Measurements from ENCODE around the gene HPN. TPM values are rescaled to one million over a fixed set of nuclear protein-coding genes. Genes with fewer than 3 reads are reported as not detected.
A peak's percentile ranks its signal among the peaks of the same experiment; 100 is the strongest.

Gene HPN
- total and polyA plus RNA-seq, 7 donors: 0.36 to 1.8 (median 0.66) TPM; not detected in 2

- WGBS, 2 donors: 90 to 92% methylated on average over 15 of the region's 15 CpGs
- DNase-seq: no peak
- no peak overlapping the region for H3K27ac ChIP-seq
- no peak for TF ChIP-seq POLR2A (IDR thresholded peaks at IDR 0.05)
- TF ChIP-seq EP300 (IDR thresholded peaks at IDR 0.05): no peak
- no peak for TF ChIP-seq CTCF (IDR thresholded peaks at IDR 0.05)
- TF ChIP-seq POLR2AphosphoS5 (IDR thresholded peaks at IDR 0.05): no peak
- no peaks in the 10 kb centered on the region for H3K27me3 ChIP-seq
- intact Hi-C loops (cut with DNase I): loop anchor here (2.0 to 5.0 kb wide), 2 partner anchors 25 to 76 kb away; partner anchors contain the start of gene FXYD7
- H3K4me1 ChIP-seq: no peaks in the 10 kb centered on the region
- no peaks in the 10 kb centered on the region for H3K36me3 ChIP-seq
- no peak overlapping the region for H3K4me3 ChIP-seq
- H3K9me3 ChIP-seq: peaks cover 0 to 5% (median 0%) of the 10 kb centered on the region in 4 donors
Observed at GRCh38 chr19:35066121-35066520, 24.6 kb downstream of the HPN start.

- Histone ChIP-seq H3K4me1 (no peaks in the 10 kb centered on the region), H3K27me3 (no peaks in the 10 kb centered on the region), H3K9me3 (peaks cover 0 to 5% (median 0%) of the 10 kb centered on the region in 4 donors), H3K36me3 (no peaks in the 10 kb centered on the region), H3K27ac (no peak overlapping the region), H3K4me3 (no peak overlapping the region)
- peak; percentile 89 for DNase-seq
- TF ChIP-seq POLR2A (IDR thresholded peaks at IDR 0.05) (no peak), CTCF (IDR thresholded peaks at IDR 0.05) (peak; percentile 51 to 71 (median 66))
- intact Hi-C loops (cut with DNase I): loop anchor here (2.0 to 5.0 kb wide), 2 partner anchors 24 to 75 kb away; partner anchors contain the start of gene FXYD7
- WGBS, 2 donors: 11 to 20% methylated on average over 14 of the region's 14 CpGs
Observed at GRCh38 chr19:35066691-35067563, 25.4 kb downstream of the HPN start.

- no peak for TF ChIP-seq EP300 (IDR thresholded peaks at IDR 0.05)
- no peak for TF ChIP-seq POLR2AphosphoS5 (IDR thresholded peaks at IDR 0.05)
- no peak for TF ChIP-seq CTCF (IDR thresholded peaks at IDR 0.05)
- no peak for TF ChIP-seq POLR2A (IDR thresholded peaks at IDR 0.05)
- Histone ChIP-seq H3K4me3 (no peak overlapping the region), H3K27me3 (no peaks in the 10 kb centered on the region), H3K36me3 (no peaks in the 10 kb centered on the region), H3K4me1 (no peaks in the 10 kb centered on the region), H3K9me3 (peaks cover 0 to 5% (median 0%) of the 10 kb centered on the region in 4 donors), H3K27ac (no peak overlapping the region)
- intact Hi-C loops (cut with DNase I): loop anchor here (5.0 kb wide), 1 partner anchor 73 kb away; the partner anchor contains the start of gene FXYD7
- 74 to 83% methylated on average over 10 of the region's 10 CpGs for WGBS, 2 donors
- DNase-seq: no peak
Observed at GRCh38 chr19:35068941-35069634, 27.6 kb downstream of the HPN start.

DNA sequence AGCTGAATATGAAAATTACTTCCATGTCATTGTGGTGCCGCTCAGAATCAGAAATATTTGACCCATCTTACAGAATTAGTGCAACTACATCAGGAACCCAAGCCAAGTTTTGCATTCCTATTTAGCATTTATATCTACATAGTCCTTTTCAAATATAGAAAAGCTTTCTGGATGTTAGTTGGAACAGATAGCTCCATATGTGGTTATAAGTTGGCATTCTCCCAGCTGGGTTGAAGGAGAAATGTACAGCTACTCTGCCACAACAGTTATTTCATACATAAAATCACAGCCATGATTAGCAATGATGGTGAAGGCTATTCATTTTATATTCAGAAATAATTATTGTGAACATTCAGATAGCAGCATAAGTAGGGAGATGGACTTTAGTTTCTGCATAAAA is 28.2 kb downstream of the HPN start:
- no peak overlapping the region for H3K4me3 ChIP-seq
- DNase-seq: no peak
- WGBS, 2 donors: 72 to 83% methylated on average over 1 of the region's 1 CpG
- peaks cover 0 to 5% (median 0%) of the 10 kb centered on the region in 4 donors for H3K9me3 ChIP-seq
- no peaks in the 10 kb centered on the region for H3K27me3 ChIP-seq
- intact Hi-C loops (cut with DNase I): loop anchor here (5.0 kb wide), 1 partner anchor 73 kb away; the partner anchor contains the start of gene FXYD7
- no peak overlapping the region for H3K27ac ChIP-seq
- H3K36me3 ChIP-seq: no peaks in the 10 kb centered on the region
- TF ChIP-seq POLR2AphosphoS5 (IDR thresholded peaks at IDR 0.05): no peak
- TF ChIP-seq EP300 (IDR thresholded peaks at IDR 0.05): no peak
- no peak for TF ChIP-seq CTCF (IDR thresholded peaks at IDR 0.05)
- TF ChIP-seq POLR2A (IDR thresholded peaks at IDR 0.05): no peak
- H3K4me1 ChIP-seq: no peaks in the 10 kb centered on the region
